ENCODE measurements around the gene CLPSL1.

DNA sequence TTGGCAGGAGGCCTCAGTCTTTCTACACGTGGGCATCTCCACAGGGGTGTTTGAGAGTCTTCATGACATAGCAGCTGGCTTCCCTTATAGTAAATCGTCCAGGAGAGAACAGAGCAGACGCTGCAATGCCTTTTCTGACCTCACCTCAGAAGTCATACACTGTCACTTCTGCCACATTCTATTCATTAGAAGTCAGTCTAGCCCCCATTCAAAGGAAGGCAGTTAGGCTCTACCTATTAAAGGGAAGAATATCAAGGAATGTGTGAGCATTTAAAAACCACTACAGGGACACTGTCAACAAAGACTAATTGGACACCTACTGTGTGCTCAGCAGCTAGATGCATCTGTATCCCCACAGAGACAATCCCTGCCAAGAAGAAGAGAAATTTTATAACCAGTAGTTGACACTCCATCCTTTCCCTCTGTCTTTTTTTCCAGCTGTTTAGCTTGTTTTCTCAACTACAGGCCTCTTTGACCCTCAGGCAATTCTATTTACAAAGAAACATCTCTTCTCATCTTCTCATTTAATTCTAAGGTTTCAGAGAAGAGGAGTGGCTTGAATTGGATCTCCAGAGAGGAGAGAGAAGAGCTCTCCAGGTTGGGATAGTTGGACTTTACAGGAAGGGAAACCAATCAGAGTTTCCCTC lies 25.4 kb upstream of the CLPSL1 start:
- TF ChIP-seq EP300 (IDR thresholded peaks at IDR 0.05), result no peak
- TF ChIP-seq POLR2A (IDR thresholded peaks at IDR 0.05), result no peak
- TF ChIP-seq, protein P1, sequence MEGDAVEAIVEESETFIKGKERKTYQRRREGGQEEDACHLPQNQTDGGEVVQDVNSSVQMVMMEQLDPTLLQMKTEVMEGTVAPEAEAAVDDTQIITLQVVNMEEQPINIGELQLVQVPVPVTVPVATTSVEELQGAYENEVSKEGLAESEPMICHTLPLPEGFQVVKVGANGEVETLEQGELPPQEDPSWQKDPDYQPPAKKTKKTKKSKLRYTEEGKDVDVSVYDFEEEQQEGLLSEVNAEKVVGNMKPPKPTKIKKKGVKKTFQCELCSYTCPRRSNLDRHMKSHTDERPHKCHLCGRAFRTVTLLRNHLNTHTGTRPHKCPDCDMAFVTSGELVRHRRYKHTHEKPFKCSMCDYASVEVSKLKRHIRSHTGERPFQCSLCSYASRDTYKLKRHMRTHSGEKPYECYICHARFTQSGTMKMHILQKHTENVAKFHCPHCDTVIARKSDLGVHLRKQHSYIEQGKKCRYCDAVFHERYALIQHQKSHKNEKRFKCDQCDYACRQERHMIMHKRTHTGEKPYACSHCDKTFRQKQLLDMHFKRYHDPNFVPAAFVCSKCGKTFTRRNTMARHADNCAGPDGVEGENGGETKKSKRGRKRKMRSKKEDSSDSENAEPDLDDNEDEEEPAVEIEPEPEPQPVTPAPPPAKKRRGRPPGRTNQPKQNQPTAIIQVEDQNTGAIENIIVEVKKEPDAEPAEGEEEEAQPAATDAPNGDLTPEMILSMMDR (IDR thresholded peaks at IDR 0.05), result no peak
- no peak for TF ChIP-seq POLR2AphosphoS5 (IDR thresholded peaks at IDR 0.05)

Measured in gastroesophageal sphincter (tissue), 3 donors.